Inflammatory macrophage (primary cell): ENCODE results near the gene FARP2.

ENCODE experiments used
- DNase-seq, 2 donors: peaks; one replicate each; pipeline ENCODE4 v3.0.0-alpha.2; 2020 to 2022

FARP2 gene

DNA sequence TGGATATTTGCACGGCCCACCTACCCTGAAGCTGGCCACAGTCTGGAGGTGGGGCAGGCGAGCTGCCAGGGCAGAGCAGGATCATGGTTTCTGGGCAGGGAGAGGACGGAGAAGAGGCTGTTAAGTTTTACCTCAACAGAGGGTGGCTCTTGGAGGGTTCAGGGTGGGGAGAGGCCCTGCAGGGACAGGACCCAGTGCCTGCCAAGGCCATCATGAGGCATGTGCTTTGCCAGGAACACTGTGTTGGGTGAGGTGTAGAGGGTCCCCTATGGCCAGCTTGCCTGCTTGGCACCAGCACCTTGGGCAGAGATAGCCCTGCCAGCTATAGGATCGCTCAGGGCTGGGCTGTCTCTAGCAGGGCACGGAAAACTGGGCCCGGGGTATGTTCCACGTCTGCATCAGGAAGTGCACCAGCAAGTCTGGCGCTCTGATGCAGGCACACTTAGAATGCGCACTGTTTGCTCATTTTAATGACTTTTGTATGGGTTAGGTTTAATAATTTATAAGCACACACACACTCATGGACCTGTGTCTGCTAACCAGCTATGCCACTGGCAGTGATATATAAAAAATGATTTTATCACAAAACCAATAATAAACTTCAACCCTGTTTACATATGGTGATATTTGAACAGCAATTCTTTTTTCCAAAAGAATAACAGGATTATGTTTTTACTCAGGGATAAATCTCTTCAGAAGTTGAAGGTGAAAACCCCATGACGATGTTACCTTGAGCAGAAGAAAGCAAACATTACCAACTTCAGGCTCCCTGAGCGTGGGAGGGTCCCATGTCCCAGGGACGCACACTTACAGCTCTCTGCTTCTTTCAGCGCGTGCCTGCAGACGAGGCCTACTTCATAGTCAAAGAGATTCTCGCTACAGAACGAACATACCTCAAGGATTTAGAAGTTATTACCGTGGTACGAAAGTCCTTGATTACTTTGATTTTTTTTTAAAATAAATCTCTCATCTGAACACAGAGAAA lies 105.9 kb downstream of the FARP2 start:
- no peak for DNase-seq

- no peak for DNase-seq
Measured at GRCh38 chr2:241463276-241464135, 107.4 kb downstream of the FARP2 start.

GRCh38 chr2:241465543-241465942 lies 109.5 kb downstream of the FARP2 start:
- DNase-seq: no peak

DNA sequence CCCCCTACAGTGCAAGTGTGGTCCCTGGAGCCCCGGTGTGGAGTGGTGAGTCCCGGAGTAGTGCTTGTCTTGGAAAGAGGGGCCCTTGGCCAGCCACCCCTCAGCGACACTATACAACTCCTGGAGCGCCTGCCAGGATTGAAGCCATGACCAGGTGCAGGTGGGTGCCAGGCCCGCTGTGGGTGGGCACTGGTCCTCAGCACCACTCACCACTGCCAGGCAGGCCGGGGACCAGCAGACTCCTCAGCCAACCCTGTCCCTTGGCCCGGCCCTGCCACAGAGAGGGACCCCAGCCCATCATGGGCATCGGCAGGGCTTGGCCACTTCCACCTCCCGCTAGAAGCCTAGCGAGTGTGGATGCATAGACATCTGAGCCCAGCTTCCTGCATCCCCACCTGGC lies 110.1 kb downstream of the FARP2 start:
- no peak for DNase-seq

- DNase-seq: no peak
Measured at GRCh38 chr2:241467777-241468475, 111.8 kb downstream of the FARP2 start.

- no peak for DNase-seq
Measured at GRCh38 chr2:241468476-241468781, 112.3 kb downstream of the FARP2 start.

DNA sequence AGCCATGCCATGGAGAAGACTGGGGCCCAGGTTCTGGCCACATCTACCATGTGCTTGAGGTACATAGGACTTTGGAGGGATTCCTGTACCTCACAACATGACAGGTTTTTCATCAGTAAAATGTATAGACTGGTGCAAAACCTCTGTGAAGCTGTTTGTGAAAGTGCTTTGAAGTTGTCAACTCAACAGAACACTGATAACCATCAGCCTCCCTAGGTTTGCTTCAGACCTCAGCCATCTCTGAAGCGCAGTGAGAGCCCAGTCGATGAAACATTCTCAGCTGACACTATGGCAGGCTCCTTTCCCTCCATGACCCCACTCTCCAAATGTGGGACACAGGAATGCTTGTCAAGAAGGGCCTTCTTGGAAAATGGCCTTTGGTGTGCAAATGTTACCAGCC lies 113.7 kb downstream of the FARP2 start:
- no peak for DNase-seq

GRCh38 chr2:241473399-241473798 lies 117.3 kb downstream of the FARP2 start:
- no peak for DNase-seq

- DNase-seq: no peak
Measured at GRCh38 chr2:241475267-241475666, 119.2 kb downstream of the FARP2 start.

- DNase-seq: no peak
Measured at GRCh38 chr2:241478166-241478565, 122.1 kb downstream of the FARP2 start.

DNA sequence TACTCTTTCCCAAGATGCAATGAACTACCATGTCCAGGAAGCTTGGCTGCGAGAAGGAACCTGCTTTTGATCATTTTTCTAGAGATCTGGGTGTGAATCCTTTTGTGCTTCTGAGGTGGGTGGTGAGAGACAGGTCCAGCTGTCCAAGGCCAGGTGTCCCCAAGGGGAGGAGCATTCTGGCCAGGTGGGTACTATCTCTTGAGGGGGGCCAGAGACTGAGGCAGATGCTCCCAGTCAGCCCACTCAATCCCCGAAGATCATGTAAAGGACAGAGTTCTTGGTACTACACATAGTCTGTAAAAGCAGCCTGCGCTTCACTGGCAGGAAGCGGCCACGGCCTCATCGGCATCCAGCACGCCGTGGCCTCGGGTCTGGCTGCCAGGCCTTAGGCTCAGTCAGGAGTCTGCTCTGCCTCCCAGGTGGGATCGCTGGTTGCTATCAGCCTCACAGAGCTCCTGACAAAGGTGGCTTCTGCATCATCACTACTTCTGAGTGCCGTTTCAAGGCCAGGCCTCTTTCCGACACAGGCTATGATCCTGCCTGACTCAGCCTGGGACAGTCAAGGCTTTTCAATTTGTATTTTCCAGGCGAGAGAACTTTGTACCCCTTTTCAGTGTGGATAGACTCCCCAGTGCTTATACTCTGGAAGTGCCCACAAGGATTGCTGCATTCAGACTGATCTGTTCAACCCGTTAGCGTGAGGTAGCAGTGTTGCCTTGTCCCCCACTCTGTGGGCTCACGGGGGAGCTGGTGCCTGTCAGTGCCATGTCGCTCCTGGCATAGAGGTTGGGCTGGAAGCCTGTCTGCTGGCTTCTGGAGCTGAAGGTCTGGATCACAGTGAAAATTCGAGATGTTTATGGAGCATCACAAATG lies 123.2 kb downstream of the FARP2 start:
- no peak for DNase-seq

DNA sequence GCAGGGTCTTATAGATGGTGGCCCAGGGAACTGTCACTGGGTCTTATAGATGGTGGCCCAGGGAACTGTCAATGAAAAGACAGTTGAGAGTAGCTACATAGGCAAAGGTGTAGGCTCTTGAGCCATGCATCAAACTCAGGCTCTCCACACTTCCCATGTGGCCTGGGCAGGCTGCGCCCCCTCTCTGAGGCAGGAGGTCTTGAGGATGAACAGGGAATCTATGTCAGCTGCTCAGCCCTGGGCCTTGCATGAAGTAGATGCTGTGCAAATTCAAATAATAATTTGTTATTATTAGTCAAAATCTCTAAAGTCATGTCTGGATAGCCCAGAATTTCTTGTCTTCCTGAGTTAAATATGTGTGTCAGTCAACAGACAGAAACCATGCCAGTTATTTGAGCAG lies 125.6 kb downstream of the FARP2 start:
- DNase-seq: no peak

- no peak for DNase-seq
Measured at GRCh38 chr2:241482126-241482955, 126.3 kb downstream of the FARP2 start.

DNA sequence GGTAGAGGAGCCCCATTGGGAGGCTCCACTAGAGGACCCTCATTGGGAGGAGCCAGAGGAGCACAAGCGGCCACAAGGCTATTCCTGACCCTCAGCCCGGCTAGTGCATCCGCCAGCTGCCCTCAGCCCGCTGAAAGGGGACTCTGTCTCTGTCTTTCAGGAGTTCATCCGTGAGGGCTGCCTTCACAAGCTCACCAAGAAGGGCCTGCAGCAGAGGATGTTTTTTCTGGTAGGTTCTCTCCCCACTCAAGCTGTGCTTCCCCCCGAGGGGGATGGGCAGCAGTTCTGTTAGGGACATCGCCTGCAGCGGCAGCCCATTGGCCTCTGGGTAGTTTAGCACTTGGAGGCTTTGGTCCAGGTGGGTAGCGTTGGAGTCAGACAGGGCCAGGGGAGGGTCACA lies 127.2 kb downstream of the FARP2 start:
- DNase-seq: no peak

- DNase-seq: no peak
Measured at GRCh38 chr2:241485172-241485911, 129.3 kb downstream of the FARP2 start.

DNA sequence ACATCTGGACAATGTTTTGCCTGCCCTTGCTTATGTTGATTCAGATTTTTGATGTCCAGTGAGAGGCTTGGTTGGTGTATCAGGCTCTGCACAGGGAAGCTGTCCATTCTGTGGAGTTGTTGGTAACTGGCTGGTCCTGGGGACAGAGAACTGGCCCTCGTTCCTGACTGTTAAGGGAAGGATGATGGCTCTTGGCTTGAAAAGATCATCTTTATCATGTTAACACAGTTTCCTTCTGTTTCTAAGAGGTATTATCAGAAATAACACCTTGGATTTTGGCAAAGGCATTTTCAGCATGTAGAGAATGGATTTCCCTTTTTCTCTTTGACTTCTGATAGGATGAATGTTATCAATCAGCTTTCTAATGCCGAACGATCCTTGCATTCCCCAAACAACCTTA lies 133.0 kb downstream of the FARP2 start:
- DNase-seq: no peak

DNA sequence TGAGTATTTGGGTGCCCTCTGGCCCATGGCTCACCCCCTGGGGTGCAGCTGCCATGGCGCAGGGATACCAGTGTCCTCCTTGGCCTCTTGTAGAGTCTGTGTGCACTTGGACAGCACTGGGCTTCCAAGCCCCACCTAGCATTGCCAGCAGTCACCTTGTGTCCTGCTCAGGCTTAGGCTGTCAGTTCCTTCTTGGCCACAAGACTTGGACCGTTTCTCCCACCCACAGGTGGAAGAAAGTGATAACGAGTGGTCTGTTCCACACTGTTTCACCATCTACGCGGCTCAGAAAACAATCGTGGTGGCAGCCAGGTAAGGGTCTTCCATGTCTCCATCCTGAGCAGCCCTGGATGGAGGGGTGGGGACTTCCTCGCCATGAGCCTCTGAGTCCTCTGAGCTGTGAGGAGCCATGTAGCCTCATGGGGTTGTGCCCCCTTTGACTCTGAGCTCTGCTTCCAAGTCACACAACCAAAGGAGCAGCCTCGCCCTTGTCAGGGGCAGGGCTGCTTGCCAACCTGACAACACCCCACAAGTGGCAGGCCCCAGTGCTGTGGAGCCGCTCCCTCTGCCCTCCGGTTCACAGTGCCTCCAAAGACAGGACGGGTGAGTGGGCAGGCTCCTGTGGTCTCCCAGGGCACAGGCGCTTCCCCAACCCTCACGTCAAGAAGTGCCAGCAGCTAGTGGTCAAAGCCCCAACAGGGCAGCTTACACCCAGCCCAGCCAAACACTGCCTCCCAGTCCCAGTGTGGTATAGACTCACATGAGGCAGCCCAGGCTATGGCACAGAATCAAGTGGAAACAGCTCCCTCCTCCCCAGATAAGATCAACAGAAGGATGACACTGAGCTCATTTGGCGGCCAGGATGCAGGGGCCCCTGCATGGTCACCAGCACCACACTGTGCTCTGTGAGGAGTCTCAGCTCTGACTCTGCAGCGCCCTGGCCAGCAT lies 133.9 kb downstream of the FARP2 start:
- DNase-seq: no peak

DNA sequence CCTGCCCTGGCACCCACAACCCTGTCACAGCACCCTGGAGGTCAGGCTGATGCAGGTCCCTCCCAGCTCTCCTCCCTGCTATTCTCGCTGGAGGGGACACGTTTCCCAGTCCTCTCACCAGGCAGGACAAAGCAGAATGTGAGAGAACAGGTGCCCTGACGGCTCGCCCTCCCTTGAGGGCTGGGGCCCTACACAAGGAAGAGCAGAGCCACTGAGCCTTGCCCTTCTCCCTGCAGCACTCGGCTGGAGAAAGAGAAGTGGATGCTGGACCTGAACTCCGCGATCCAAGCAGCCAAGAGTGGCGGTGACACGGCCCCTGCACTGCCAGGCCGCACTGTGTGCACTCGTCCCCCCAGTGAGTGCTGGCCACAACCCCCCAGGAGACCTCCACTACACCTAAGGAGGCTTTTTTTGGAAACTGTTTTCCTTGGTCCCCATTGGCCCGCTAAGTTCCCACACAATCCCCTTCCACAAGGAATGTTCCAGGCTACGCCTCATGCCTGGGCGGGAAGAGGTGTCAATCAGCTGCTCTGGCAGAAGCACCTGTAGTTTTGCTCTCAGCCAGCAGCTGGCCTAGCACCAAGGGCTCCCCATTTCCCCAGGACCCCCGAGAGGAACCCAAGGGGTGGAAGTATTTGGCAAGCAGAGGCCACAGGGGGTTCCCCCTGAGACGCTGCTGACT lies 134.9 kb downstream of the FARP2 start:
- DNase-seq: no peak
